Right ventricle myocardium inferior (tissue), 1 donor: Measurements from ENCODE around the gene CDT1. TPM values are rescaled to one million over a fixed set of nuclear protein-coding genes. Genes with fewer than 3 reads are reported as not detected.

ENCODE experiments used
- ATAC-seq: fragments of 200-7000 bp; cut with Tn5 transposase; one replicate; pipeline ENCODE4 v1.9.1; 2020; ENCODE audit warnings: mild to moderate bottlenecking, moderate library complexity
- DNase-seq: peaks from one replicate; pipeline ENCODE4 v3.0.0; 2021; ENCODE audit errors: missing footprints
- intact Hi-C: fragments of 100-400 bp; cut with DNase I; formaldehyde crosslinking; loops from one replicate; pipeline ENCODE4 v1.11.0; 2022
- total RNA-seq: library from RNA; stranded (reverse); fragmentation: NEBNext Ultra II Directional; extraction: Animal tissue kit (Norgen Biotek cat#: 25700); gene quantifications from one replicate; pipeline ENCODE4 v1.2.1, GENCODE V29; 2021
- donor health status: DM: no; HTN: yes; CAD: no; lungs with severe emphysema.

Gene CDT1
- total RNA-seq, 1 donor from 2014 or later = 0.65 TPM

DNA sequence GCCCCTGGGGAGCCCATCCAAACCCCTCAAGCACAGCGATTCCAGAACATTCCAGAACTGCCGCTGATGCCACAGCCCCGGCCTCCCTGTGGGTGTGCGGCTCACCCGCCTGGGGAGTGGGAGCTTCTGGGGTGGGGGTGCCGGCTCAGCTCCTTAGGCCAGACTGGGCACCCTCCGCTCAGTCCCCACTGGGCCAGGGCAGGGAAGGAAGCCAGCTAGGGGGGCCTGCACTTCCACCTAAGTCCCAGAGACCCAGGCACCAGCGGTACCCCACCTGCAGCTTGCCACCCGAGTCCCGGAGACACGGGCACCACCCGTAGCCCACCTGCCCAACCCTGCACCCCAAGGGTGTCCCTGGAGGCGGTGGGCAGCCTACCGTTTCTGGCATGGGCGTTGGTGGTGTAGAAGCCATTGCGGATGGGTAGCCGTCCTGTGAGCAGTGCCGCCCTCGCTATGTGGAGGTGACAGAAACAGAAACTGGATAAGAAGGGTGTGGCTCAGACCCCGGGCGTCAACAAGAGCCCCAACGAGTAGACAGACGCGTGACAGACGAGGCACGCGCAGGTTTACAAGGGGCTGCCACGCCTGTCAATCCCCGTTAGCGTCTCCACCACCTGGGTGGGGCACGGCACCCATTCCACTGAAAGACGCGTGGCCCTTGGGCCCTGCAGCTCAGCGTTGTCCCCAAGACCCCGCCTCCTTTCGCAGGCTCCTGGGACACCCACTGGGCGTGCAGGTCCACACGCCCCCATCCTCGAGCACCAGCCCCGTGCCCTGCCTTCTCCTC, 38.1 kb downstream of the CDT1 start:
- DNase-seq (no peak), ATAC-seq (no peak)
- intact Hi-C loops = no loop called here

DNA sequence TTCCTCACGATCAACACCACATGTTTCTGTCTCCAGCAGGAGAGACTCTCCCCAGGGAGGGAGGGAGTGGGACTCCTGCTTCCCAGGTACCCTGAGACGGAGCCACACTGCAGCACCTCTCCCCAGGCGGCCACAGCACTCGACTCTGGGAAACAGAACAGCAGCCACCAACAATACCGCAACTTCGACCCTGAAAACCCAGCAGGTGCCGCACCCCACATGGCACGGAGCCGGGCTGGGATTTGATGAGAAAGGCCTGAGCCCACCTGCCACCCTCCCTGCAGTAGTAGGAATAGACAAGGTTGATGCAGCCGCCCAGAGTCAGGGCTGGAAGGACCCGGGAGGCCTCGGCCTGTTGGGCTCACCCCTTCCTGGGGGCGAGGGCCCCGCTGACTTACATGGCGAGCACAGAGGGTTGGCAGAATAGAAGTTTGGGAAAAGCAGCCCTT, 38.7 kb downstream of the CDT1 start:
- intact Hi-C loops = no loop called here
- DNase-seq = no peak
- ATAC-seq = no peak

DNA sequence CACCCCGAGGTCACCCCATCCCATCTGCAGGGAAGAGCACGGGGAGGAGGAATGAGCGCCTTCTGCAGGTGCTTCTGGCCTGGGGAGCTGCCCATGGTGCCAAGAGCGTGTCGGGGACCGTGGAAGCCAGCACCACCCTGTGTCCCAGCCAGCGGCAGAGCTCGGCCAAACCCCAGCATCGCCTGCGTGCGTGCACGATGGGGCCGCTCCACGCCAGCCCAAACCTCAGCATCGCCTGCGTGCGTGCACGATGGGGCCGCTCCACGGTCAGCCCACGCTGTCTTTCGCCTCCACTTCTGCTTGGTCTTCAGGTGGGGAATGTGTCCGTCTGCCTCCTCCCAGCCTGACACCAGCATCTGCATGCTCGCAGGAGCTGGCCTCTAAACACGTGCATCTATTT, 39.2 kb downstream of the CDT1 start:
- no peak for ATAC-seq
- intact Hi-C loops = no loop called here
- no peak for DNase-seq

DNA sequence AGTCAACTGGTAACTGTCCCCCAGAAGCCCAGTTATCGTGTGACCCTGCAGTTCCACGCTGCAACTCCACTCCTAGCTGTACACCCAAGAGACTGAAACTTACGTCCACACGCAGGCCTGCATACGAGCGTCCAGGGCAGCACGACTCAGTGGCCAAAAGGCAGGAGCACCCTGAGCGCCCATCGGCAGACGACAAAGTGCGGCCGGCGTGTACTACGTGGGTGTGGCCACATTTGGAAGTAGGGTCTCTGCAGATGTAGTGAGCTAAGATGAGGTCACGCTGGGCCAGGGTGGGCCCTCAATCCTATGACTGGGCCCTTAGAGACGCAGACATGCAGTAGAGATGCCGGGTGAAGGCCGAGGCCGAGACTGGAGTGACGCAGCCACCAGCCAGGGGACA, 39.7 kb downstream of the CDT1 start:
- DNase-seq = no peak
- intact Hi-C loops = no loop called here
- no peak for ATAC-seq

DNA sequence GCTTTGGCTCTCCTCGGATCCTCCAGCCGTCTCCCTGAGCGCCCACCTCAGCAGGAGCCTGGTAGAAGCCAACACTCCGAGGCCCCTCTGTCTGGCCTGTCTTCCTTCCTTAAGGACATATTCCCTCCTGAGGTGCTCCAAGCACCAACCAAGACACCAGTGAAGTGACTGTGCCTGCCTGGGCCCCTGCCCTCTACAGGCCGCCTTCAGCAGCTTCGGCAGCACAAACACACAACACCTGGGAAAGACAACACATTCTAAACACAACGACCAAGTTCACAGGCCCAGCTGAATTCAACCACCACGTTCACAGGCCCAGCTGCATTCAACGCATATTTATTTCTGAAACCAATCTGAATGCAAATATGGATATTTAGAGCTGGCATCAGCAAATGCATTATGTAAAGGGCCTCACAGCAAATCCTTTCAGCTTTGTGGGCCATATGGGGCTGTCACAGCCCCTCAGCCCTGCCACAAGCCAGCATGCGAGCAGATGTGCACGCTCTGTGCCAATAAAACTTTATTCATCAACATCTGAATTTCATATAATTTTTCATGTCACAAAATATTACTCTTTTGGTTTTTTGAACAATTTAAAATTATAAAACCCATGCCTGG, 40.9 kb downstream of the CDT1 start:
- ATAC-seq = no peak
- intact Hi-C loops = no loop called here
- DNase-seq = no peak

DNA sequence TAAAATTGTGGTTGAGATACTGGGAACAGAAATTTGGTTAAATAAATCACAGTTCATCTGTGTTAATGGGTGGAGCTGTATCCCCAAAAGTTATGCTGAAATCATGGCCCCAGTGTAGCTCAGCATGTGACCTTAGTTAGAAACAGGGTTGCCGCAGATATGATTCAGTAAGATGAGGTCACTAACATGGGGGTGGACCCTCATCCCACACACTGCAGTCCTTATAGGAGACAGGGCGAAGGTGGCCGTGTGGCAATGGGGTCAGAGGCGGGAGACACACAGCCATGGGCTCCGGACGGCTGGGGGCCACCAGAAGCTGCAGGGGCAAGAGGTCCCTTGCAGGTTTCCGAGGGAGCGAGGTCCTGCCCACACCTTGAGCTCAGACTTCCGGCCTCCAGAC, 42.5 kb downstream of the CDT1 start:
- no peak for ATAC-seq
- DNase-seq = no peak
- intact Hi-C loops = no loop called here

DNA sequence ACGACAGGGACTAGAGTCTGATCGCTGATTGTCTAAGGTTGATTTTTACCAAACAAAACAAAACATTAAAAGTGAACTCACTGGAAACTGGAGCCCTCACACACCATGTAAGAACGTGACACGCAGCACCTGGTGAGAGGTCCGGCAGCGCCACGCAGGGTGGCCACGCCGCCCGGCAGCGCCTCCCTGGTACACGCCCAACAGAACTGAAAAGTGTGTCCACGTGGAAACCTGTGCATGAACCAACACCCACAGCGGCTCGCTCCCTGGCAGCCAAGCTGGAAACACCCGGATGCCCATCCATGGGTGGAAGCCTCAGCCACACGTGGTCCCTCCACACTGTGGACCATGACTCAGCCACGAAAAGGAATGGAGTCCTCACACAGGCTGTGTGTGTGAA, 44.1 kb downstream of the CDT1 start:
- no peak for ATAC-seq
- intact Hi-C loops = no loop called here

DNA sequence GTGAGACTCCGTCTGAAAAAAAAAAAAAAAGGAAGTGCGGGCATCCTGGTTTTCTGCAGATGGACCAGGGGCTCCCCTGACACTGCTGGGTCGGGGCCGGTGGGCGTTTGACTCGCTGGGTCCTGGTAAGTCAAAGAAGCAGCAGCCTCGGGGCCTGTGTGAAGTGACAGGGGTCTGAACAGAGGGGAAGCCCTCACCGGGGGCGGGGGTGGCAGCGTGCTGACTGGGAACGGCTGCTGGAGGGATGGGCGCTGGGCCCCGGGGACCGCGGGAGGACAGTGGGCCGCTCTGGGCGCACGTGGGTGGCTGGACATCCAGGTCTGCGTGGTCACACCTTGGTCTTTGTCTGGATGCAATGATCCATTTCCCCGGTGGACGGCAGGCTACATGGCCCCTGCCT, 45.0 kb downstream of the CDT1 start:
- intact Hi-C loops = no loop called here
- no peak for ATAC-seq

More for the DNA sequence above, 44.1 kb downstream of the CDT1 start:
- DNase-seq = no peak

DNA sequence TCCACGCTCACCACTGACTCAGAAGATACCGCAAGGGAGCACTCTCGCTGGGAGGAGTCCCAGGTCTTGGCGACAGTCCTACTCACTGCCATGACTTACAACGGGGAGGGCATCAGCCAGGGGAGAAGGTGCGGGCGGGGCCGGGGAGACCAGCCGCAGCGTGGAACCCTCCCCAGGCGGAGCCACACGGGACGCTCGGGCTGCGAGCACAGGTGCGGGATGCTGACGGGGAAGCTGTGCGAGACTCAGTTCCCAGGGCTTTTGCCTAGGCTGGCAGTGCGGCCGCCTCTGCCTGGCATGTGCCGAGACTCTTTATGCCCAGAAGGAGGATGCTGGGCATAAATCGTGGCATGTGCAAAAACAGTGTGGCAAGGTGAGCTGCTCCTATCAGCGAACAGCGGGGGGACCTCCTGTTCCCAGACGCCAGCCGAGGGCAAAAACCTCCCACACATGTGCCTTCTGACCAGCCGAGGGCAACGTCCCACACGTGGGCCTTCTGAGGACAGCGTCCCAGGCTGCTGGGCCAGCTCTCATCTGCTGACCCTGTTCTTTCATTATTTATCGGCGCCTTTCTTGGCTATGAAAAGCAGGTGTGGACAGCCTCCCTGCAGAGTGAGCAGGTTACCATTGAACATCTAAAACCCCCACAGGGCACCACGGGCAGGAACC, 47.1 kb downstream of the CDT1 start:
- intact Hi-C loops = no loop called here
- ATAC-seq (no peak), DNase-seq (no peak)

More for the DNA sequence above, 45.0 kb downstream of the CDT1 start:
- DNase-seq = no peak

DNA sequence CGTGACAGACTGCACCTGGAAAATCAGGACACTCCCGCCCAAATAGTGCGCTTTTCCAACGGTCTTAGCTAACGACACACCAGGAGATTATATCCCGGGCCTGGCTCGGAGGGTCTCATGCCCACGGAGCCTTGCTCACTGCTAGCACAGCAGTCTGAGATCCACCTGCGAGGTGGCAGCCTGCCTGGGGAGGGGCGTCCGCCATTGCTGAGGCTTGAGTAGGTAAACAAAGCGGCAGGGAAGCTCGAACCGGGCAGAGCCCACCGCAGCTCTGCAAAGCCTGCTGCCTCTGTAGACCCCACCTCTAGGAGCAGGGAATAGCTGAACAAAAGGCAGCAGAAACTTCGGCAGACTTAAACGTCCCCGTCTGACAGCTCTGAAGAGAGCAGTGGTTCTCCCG, 48.0 kb downstream of the CDT1 start:
- ATAC-seq = no peak
- no peak for DNase-seq
- intact Hi-C loops = no loop called here

DNA sequence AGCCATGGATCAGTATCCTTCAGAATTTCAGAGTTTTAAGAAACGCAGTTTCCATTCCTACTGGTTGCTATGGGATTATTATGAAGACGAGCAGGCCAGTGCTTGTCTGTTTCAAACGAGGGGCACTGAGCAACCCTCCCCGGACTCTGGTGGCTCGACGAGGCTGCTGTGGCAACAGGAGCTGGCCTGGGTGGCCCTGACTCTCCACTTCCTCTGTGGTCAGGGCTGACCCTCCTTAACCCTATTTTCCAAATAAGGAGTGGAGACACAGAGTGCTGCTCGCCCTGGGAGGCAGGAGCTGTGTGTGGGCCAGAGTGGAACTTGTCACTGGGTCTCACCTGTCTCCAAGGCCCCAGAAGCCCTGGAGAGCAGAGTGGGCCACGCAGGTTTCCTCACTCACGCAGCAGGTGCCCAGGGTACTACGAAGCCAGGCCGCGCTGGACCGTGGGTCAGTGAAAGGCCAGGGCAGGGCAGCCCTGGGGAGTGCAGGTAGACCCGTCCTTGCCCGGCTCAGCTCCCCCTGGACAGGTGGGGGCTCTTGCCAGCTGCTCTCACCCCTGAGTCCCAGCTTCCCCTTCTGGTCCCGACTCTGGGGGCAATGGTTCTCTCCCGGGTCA, 49.8 kb downstream of the CDT1 start:
- DNase-seq = no peak
- no peak for ATAC-seq
- intact Hi-C loops = no loop called here

DNA sequence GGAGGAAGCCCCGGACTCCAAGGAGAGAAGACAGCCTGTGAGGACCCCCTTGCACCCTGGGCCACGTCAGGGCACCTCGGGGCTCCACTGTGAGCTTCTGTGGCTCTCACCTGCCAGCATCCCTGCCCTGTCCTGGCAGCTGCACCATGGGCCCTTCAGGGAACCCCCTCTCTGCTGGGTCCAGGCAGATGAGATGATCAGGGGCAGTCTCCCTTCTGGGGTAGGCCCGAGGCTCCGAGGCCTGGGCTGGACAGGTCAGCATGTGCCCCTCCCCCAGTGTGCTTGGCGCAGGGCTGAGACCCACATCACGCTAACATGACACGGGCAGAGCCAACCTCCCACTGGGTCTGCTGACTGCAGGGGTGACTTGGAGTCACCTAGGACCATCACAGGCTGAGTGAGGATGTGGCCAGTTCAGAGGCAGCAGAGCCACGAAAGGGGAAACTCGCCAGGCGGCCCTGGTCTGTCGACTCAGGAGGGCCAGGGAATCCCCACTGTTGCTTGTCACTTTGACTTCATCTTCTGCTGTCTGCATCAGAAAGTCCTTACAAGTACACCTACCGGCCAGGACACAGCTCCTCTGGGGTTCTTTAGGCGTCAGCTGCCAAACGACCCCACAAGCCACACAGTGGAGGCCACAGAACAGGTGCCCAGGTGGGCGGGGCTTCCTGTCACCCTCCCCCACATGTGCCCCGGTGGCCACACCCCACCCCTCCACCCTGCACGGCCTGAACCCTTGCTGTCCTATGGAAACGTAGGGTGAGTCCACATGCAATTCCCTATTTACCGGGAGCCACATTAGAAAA, 50.9 kb downstream of the CDT1 start:
- ATAC-seq (no peak), DNase-seq (no peak)
- intact Hi-C loops = loop anchor here (5.0 kb wide), 2 partner anchors 117 to 363 kb away; partner anchors contain the start of gene ZNF778

DNA sequence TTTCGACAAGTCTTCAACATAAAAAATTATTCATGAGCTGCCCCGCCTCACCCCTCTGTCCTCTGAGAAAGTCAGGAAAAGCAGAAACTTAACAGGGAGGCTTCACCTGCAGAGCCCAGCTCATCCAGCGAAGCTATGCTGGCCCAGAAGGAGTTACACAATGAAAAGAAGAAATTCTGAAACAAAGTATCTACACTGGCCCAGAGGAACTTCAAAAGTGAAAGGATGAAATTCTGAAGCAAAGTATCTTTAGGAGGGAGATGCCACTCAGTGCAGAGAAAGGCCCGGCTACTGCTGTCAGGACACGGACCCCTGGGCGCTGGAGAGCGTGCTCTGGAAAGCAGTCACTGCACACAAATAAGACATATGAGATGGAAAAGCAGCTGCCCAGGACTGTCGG, 51.6 kb downstream of the CDT1 start:
- DNase-seq = no peak

DNA sequence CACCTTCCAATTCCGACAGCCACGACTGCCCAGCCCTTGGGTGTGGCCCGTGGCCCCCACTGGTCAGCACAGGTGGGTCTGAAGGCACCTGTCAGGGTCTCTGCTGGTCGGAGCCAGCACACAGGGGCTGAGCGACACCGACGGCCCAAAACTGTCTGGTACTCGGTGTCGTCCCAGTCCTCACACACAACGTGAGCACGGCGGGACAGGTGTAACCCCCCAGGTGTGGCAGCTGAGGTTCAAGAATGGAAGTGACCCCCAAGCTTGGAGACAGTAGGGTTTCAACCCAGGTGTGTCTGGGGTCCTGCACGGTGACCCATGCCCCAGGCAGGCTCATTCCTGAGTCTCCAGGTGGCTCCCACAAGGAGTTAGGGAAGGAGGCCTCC, 52.1 kb downstream of the CDT1 start:
- DNase-seq (no peak), ATAC-seq (no peak)
- intact Hi-C loops = loop anchor here (5.0 kb wide), 2 partner anchors 118 to 362 kb away; partner anchors contain the start of gene ZNF778

More for the DNA sequence above, 51.6 kb downstream of the CDT1 start:
- ATAC-seq = no peak
- intact Hi-C loops = loop anchor here (5.0 kb wide), 2 partner anchors 118 to 362 kb away; partner anchors contain the start of gene ZNF778

DNA sequence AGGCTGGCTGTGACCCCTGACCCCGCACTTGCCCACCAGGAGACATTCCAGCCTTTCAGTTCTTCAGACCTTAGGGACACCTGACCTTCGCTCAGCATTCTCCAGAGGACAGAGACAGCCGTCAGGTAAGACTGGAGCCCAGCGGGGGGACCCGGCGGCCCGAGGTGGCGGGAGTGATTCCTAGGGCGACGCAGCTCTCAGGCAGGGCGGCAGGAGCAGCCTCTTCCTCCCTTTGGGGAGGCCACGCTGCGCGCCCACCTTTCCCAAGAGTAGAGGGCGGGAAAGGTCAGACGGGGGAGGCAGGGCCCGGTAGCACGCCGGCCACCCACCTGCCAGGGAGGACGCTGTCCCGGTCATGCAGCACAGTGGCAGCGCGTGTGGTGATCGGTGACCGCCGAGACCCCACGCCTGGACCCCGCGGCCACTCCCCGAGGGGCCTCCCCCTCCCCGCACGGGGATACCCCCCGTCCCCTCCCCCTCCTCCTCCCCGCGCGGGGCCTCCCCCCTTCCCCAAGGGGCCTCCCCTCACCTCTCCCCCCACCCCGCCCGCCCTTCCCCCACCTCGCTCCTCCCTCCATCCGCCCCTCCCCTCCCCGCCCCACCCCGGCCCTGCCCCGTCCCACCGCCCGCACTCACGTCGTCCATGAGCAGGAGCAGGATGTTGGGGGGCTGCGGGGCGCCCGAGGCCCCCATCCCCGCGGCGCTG, 52.7 kb downstream of the CDT1 start:
- ATAC-seq (peak; percentile 51), DNase-seq (no peak)
- intact Hi-C loops = loop anchor here (5.0 kb wide), 2 partner anchors 119 to 361 kb away; partner anchors contain the start of gene ZNF778

DNA sequence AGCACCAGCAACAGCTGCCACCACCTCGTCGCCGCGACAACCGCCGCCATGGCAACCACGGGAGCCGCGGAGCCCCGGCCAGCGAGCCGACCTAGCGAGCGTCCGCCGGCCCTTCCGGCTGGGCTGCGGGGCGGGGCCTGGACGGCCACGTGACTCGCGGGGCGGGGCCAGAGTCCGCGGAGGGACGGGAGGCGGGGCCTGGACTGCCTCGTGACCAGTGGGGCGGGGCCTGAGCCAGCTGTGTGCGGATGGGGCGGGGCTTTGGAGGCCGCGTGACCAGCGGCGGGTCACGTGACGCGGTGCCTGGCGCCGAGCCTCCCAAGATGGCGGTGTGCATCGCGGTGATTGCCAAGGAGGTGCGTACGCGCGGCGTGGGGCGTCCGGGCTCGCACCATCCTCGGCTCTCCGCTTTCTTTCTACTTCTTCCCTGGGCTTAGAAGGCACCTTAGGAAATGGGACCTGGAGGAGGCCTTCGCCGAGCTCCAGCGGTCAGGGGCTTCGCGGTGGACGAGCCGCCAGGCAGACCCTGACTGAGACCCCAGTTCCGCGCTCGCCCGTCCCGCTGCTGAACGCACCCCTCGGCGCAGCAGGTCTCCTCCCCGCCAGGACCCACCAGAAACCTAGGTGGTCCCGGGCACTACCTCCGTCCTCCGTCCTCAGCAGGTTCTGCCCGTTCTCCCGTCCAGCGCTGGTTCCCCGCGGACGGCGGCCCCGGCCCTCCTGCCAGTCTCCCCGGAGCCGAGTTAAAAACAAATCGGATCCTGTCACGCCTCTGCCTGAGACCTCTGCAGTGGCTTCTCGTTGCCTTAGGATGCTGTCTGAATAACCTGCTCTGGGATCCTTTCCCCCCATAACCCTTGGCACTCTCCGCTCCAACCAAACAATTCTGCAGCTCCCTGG, 53.5 kb downstream of the CDT1 start, which contains the start of the genes GALNS and TRAPPC2L:
TSS of gene GALNS (minus strand) at position 120 of the 900 bp plus-strand sequence. CDS start at position 50, 70 bp downstream.
TSS of gene TRAPPC2L (plus strand) at position 300 of the 900 bp plus-strand sequence. CDS start at position 324, 24 bp downstream.
- peak; percentile 98 for ATAC-seq
- peak; percentile 100 for DNase-seq
- intact Hi-C loops = loop anchor here (1.0 to 5.0 kb wide), 3 partner anchors 45 to 360 kb away; partner anchors contain the start of gene ZNF778
